HepG2 (cell line): Measurements from ENCODE around the gene ARL4D. TPM values are rescaled to one million over a fixed set of nuclear protein-coding genes. Genes with fewer than 3 reads are reported as not detected.
A peak's percentile ranks its signal among the peaks of the same experiment; 100 is the strongest.

Experiments used
- BRCA1 ChIP-seq: sonication (generic); formaldehyde crosslinking; IDR thresholded peaks from 2 replicates; pipeline ENCODE4 v1.4.0; 2020; ENCODE audit warnings: missing genetic modification reagents
- DNMT3B ChIP-seq: conservative IDR thresholded peaks from 2 replicates; pipeline ENCODE4 v1.6.1; 2016; ENCODE audit warnings: missing biosample characterization, control low read depth
- GPBP1L1 ChIP-seq: sonication (generic); formaldehyde crosslinking; IDR thresholded peaks from 2 replicates; pipeline ENCODE4 v1.5.0; 2020; ENCODE audit warnings: mild to moderate bottlenecking, missing genetic modification reagents
- HCFC1 ChIP-seq: fragments of 150-350 bp; IDR thresholded peaks from 2 replicates; pipeline ENCODE4 v1.6.1; 2014; ENCODE audit warnings: low read depth, low read length
- HOMEZ ChIP-seq: IDR thresholded peaks from 2 replicates; pipeline ENCODE4 v1.6.1; 2016; ENCODE audit warnings: low read depth
- MAF1 ChIP-seq: sonication (generic); formaldehyde crosslinking; IDR thresholded peaks from 2 replicates; pipeline ENCODE4 v1.5.0; 2020; ENCODE audit warnings: missing genetic modification reagents, borderline replicate concordance
- MNT ChIP-seq: fragments of 450-650 bp; IDR thresholded peaks from 2 replicates; pipeline ENCODE4 v1.6.1; 2016
- NAIF1 ChIP-seq: sonication (generic); formaldehyde crosslinking; IDR thresholded peaks from 2 replicates; pipeline ENCODE4 v1.5.0; 2020; ENCODE audit warnings: mild to moderate bottlenecking, missing genetic modification reagents, borderline replicate concordance
- NFYC ChIP-seq: IDR thresholded peaks from 2 replicates; pipeline ENCODE4 v1.6.1; 2016; ENCODE audit warnings: missing genetic modification reagents, missing compliant biosample characterization
- PHF20 ChIP-seq: sonication (generic); formaldehyde crosslinking; IDR thresholded peaks from 2 replicates; pipeline ENCODE4 v1.5.0; 2020; ENCODE audit warnings: mild to moderate bottlenecking, missing genetic modification reagents
- PRPF4 ChIP-seq: fragments of 200-400 bp; formaldehyde crosslinking; IDR thresholded peaks from 2 replicates; pipeline ENCODE4 v1.6.1; 2016; ENCODE audit warnings: low read length, low read depth; ENCODE audit not compliant: poor library complexity, severe bottlenecking
- RCOR2 ChIP-seq: IDR thresholded peaks from 2 replicates; pipeline ENCODE4 v1.6.1; 2016; ENCODE audit warnings: missing biosample characterization, missing genetic modification reagents
- TAF1 ChIP-seq: sonication (generic); formaldehyde crosslinking; IDR thresholded peaks from 2 replicates; pipeline ENCODE4 v1.4.0; 2020; ENCODE audit warnings: missing genetic modification reagents
- TARDBP ChIP-seq: sonication (generic); formaldehyde crosslinking; IDR thresholded peaks from 2 replicates; pipeline ENCODE4 v1.8.0; 2022; ENCODE audit warnings: mild to moderate bottlenecking, missing genetic modification reagents
- TGIF2 ChIP-seq: IDR thresholded peaks from 2 replicates; pipeline ENCODE4 v1.6.1; 2016; ENCODE audit warnings: control low read depth, missing compliant biosample characterization
- THAP8 ChIP-seq: sonication (generic); formaldehyde crosslinking; IDR thresholded peaks from 2 replicates; pipeline ENCODE4 v1.5.1; 2020; ENCODE audit warnings: missing genetic modification reagents, mild to moderate bottlenecking, borderline replicate concordance
- TRIM22 ChIP-seq: fragments of 450-650 bp; IDR thresholded peaks from 2 replicates; pipeline ENCODE4 v1.6.1; 2017
- ZBTB1 ChIP-seq: sonication (generic); formaldehyde crosslinking; IDR thresholded peaks from 2 replicates; pipeline ENCODE4 v1.4.0; 2020; ENCODE audit warnings: missing genetic modification reagents, borderline replicate concordance
- ZMYM3 ChIP-seq: sonication (generic); formaldehyde crosslinking; IDR thresholded peaks from 2 replicates; pipeline ENCODE4 v1.5.1; 2020; ENCODE audit warnings: mild to moderate bottlenecking, missing genetic modification reagents
- ZNF253 ChIP-seq: sonication (generic); formaldehyde crosslinking; IDR thresholded peaks from 2 replicates; pipeline ENCODE4 v1.8.0; 2022; ENCODE audit warnings: mild to moderate bottlenecking, missing genetic modification reagents, borderline replicate concordance
- ZNF432 ChIP-seq: sonication (generic); formaldehyde crosslinking; IDR thresholded peaks from 2 replicates; pipeline ENCODE4 v1.5.0; 2020; ENCODE audit warnings: missing genetic modification reagents, mild to moderate bottlenecking, borderline replicate concordance
- ZNF446 ChIP-seq: sonication (generic); formaldehyde crosslinking; IDR thresholded peaks from 2 replicates; pipeline ENCODE4 v1.5.0; 2020; ENCODE audit warnings: mild to moderate bottlenecking, missing genetic modification reagents
- ZNF691 ChIP-seq: sonication (generic); formaldehyde crosslinking; IDR thresholded peaks from 2 replicates; pipeline ENCODE4 v1.4.0; 2020; ENCODE audit warnings: missing genetic modification reagents, low read depth, mild to moderate bottlenecking, borderline replicate concordance
- polyA plus RNA-seq, 8 experiments: library from polyadenylated mRNA; depleted of rRNA in 3 of 8; stranded (reverse) in 7 of 8; unstranded in 1 of 8; fragments of >200 nt; fragmentation: Illumina TruSeq in 4 of 8; extraction: Trizol in 4 of 8; gene quantifications; 2 replicates each; pipeline versions ENCODE4 v1.2.1 to v1.2.3, GENCODE V29; 2011 to 2016; ENCODE audit warnings: low read depth in 4 of 8, missing spikeins in 1 of 8, mixed read lengths in 1 of 8; ENCODE audit not compliant: insufficient read depth in 1 of 8
- total RNA-seq, 5 experiments: library from RNA; depleted of rRNA; stranded (reverse); fragments of >200 nt; fragmentation: Illumina TruSeq; extraction: Trizol; gene quantifications; 2 replicates each; pipeline ENCODE4 v1.2.3, GENCODE V29; 2016; ENCODE audit warnings: low read depth in 1 of 5

The ARL4D gene
- total and polyA plus RNA-seq, 2 of the 13 experiments (the other 11 are each of a cell fraction or from before 2014, with no cell fraction given): 9.0 to 25.9 TPM

- TF ChIP-seq RCOR2 (no peak), PRPF4 (no peak), ZNF253 (CRISPR knock-in tag) (no peak), HOMEZ (CRISPR knock-in tag) (no peak; the same call in 1 of the 2 replicates), ZMYM3 (CRISPR knock-in tag) (no peak), BRCA1 (no peak), PHF20 (CRISPR knock-in tag) (no peak; the same call in none of the 2 replicates), TRIM22 (no peak), ZNF446 (CRISPR knock-in tag) (0 out of 2 replicates have a peak, but pooled peaks have one; percentile 62), TGIF2 (CRISPR knock-in tag) (0 out of 2 replicates have a peak, but pooled peaks have one; percentile 21), DNMT3B (CRISPR knock-in tag) (peak; percentile 12; the same call in 1 of the 2 replicates), MNT (no peak), NFYC (CRISPR knock-in tag) (no peak), ZBTB1 (CRISPR knock-in tag) (no peak), ZNF691 (CRISPR knock-in tag) (no peak), NAIF1 (CRISPR knock-in tag) (no peak), MAF1 (no peak; the same call in 1 of the 2 replicates), GPBP1L1 (CRISPR knock-in tag) (no peak), TAF1 (CRISPR knock-in tag) (peak; percentile 91), ZNF432 (no peak), HCFC1 (no peak), TARDBP (0 out of 2 replicates have a peak, but pooled peaks have one; percentile 45), THAP8 (peak; percentile 90; the same call in 1 of the 2 replicates)
These were observed 10.3 kb upstream of the ARL4D start (continued) for GRCh38 chr17:43388359-43389045.
